ENCODE data around the gene FRRS1.

Gene FRRS1

DNA sequence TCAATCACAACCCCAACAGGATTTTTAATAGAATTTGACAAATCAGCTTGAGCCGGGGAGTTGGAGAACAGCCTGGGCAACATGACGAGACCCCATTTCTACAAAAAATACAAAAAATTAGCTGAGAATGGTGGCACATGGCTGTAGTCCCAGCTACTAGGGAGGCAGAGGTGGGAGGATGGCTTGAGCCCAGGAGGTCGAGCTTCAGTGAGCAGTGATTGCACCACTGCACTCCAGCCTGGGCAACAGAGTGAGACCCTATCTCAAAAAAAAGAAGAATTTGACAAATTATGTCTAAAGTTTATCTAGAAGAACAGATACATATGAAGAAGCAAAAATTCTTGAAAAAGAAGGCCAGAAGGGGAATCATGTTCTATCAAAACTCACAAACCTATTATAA lies 43.2 kb downstream of the FRRS1 start:
- POLR2A ChIA-PET = no interaction called here
- no peak overlapping the region for H3K27ac ChIP-seq (ENCODE audit: insufficient read depth in 1 of 2, low read depth in 1 of 2, low read length in 2 of 2, poor library complexity in 1 of 2, severe bottlenecking in 2 of 2)
- H3K27me3 ChIP-seq (replicated peaks in 2 of 5; ENCODE audit: control insufficient read depth in 4 of 5, insufficient read depth in 5 of 5, low read length in 4 of 5) = no peaks in the 10 kb centered on the region
- no peaks in the 10 kb centered on the region for H3K9me3 ChIP-seq (ENCODE audit: control extremely low read depth in 1 of 5, control insufficient read depth in 4 of 5, insufficient read depth in 2 of 5, low read depth in 1 of 5, low read length in 4 of 5)
- no peaks in the 10 kb centered on the region for H3K36me3 ChIP-seq (ENCODE audit: control insufficient read depth in 4 of 4, insufficient read depth in 4 of 4, low read length in 3 of 4)
- DNase-seq = no peak
- H3K4me3 ChIP-seq (ENCODE audit: control insufficient read depth in 1 of 7, extremely low read depth in 1 of 7, insufficient read depth in 4 of 7, low read depth in 2 of 7, low read length in 6 of 7) = no peak overlapping the region
- CTCF ChIA-PET = no interaction called here
- H3K4me1 ChIP-seq (ENCODE audit: control extremely low read depth in 1 of 4, control insufficient read depth in 4 of 4, insufficient read depth in 4 of 4, low read length in 3 of 4) = peaks cover 0 to 8% (median 0%) of the 10 kb centered on the region in 4 experiments
- WGBS (ENCODE audit: insufficient coverage) = 100% methylated on average over 1 of the region's 3 CpGs

DNA sequence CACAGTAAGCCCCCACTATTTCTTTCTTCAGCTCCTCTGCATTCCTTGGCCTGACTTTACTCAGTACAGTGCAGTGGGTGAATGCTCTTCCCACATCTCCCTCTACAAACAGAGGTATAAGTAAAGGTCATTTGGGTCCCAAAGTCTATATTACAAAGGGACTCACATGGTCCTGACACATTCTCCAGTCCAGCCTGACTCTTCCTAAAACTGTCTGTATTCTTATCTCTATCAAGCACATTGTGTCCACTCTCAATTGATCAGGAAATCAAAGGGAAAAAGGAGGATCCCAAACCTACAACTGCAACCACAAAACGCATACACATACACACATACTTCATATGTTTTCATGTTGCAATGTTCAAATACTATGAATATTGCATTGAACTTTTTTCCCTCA lies 49.4 kb downstream of the FRRS1 start:
- ChIA-PET CTCF (interaction anchor here (1.3 to 2.3 kb wide), 2 partner anchors 10 to 15 kb away, joined by 7 to 8 read pairs; no protein-coding TSS in a partner anchor), POLR2A (no interaction called here)
- H3K9me3 ChIP-seq (ENCODE audit: control extremely low read depth in 1 of 5, control insufficient read depth in 4 of 5, insufficient read depth in 2 of 5, low read depth in 1 of 5, low read length in 4 of 5) = no peaks in the 10 kb centered on the region
- H3K4me3 ChIP-seq (ENCODE audit: control insufficient read depth in 1 of 7, extremely low read depth in 1 of 7, insufficient read depth in 4 of 7, low read depth in 2 of 7, low read length in 6 of 7) = no peak overlapping the region
- DNase-seq = no peak
- no CpG with 5 or more reads among the region's 1 CpG for WGBS (ENCODE audit: insufficient coverage)
- H3K4me1 ChIP-seq (ENCODE audit: control extremely low read depth in 1 of 4, control insufficient read depth in 4 of 4, insufficient read depth in 4 of 4, low read length in 3 of 4) = no peaks in the 10 kb centered on the region
- H3K27ac ChIP-seq (ENCODE audit: insufficient read depth in 1 of 2, low read depth in 1 of 2, low read length in 2 of 2, poor library complexity in 1 of 2, severe bottlenecking in 2 of 2) = no peak overlapping the region
- H3K27me3 ChIP-seq (replicated peaks in 2 of 5; ENCODE audit: control insufficient read depth in 4 of 5, insufficient read depth in 5 of 5, low read length in 4 of 5) = no peaks in the 10 kb centered on the region
- H3K36me3 ChIP-seq (ENCODE audit: control insufficient read depth in 4 of 4, insufficient read depth in 4 of 4, low read length in 3 of 4) = peaks cover 0 to 7% (median 0%) of the 10 kb centered on the region in 4 experiments

DNA sequence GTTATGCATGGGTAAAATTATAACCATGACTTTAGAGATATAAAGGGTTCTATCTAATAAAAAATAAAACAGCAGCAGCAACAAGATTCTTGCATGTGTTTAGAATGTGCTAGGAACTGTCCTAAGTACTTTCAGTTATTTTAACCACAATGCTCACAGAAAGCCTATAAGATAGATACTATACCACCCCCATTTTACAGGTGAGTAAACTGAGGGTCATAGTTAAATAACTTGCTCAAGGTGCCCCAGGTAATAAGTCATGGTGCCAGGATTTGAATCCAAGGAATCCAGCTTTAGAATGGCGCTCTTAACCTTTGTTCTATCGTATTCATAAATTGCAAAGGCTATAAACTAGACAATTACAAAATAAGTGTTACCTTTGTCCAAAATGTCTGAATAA lies 53.4 kb downstream of the FRRS1 start:
- Histone ChIP-seq H3K27me3 (replicated peaks in 2 of 5; ENCODE audit: control insufficient read depth in 4 of 5, insufficient read depth in 5 of 5, low read length in 4 of 5) (no peaks in the 10 kb centered on the region), H3K4me3 (ENCODE audit: control insufficient read depth in 1 of 7, extremely low read depth in 1 of 7, insufficient read depth in 4 of 7, low read depth in 2 of 7, low read length in 6 of 7) (no peak overlapping the region), H3K9me3 (ENCODE audit: control extremely low read depth in 1 of 5, control insufficient read depth in 4 of 5, insufficient read depth in 2 of 5, low read depth in 1 of 5, low read length in 4 of 5) (no peaks in the 10 kb centered on the region), H3K4me1 (ENCODE audit: control extremely low read depth in 1 of 4, control insufficient read depth in 4 of 4, insufficient read depth in 4 of 4, low read length in 3 of 4) (no peaks in the 10 kb centered on the region), H3K36me3 (ENCODE audit: control insufficient read depth in 4 of 4, insufficient read depth in 4 of 4, low read length in 3 of 4) (peaks cover 0 to 24% (median 2%) of the 10 kb centered on the region in 4 experiments), H3K27ac (ENCODE audit: insufficient read depth in 1 of 2, low read depth in 1 of 2, low read length in 2 of 2, poor library complexity in 1 of 2, severe bottlenecking in 2 of 2) (no peak overlapping the region)
- DNase-seq = no peak
- POLR2A ChIA-PET = no interaction called here
- CTCF ChIA-PET = no interaction called here
- WGBS (ENCODE audit: insufficient coverage) = no CpG with 5 or more reads among the region's 2 CpGs

DNA sequence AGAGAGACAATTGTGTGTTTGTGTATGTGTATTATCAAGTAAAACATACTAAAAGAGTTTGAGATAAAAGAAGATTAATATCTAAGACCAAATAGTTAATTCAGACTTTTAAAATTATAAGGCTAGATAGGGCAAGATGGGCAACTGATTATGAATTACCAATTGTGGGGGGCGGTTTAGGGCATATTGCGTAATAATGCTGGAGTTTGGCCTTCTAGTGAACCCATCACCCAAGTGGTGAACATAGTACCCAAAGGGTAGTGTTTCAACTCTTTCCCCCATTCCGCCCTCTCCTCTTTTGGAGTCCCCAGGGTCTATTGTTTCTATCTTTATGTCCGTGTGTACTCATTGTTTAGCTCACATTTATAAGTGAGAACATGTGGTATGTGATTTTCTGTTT lies 55.4 kb downstream of the FRRS1 start:
- peaks cover 0 to 19% (median 2%) of the 10 kb centered on the region in 4 experiments for H3K36me3 ChIP-seq (ENCODE audit: control insufficient read depth in 4 of 4, insufficient read depth in 4 of 4, low read length in 3 of 4)

DNA sequence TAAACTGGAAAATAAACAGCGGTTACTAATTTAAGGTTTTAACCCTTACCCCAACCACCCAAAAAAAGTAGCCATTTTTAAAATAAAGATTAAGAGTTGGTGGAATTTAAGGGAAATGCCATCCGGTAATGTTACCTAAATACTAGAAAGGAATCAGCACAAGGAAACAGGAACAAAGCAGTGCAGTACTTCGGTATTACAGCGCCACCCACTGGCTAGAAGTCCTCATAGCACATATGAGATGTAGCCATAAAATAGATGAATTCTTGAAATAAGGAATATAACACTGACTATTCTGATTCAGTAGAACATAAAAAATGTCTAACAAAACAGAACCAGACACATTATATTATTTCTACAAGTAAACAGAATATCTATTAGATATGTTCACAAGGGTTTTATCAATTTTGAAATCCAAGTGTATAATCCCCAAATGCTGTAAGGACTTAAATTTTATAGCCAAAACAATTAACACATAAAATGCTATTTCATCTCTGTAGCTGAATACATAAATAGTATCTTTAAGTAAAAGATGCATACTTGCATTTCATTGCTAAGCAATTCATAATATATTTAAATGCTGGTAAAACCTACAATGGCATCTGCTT lies 58.8 kb downstream of the FRRS1 start:
- DNase-seq = peak; percentile 54 to 78 (median 72)
- no CpG with 5 or more reads among the region's 4 CpGs for WGBS (ENCODE audit: insufficient coverage)
- no peak overlapping the region for H3K4me3 ChIP-seq (ENCODE audit: control insufficient read depth in 1 of 7, extremely low read depth in 1 of 7, insufficient read depth in 4 of 7, low read depth in 2 of 7, low read length in 6 of 7)
- H3K27ac ChIP-seq (ENCODE audit: insufficient read depth in 1 of 2, low read depth in 1 of 2, low read length in 2 of 2, poor library complexity in 1 of 2, severe bottlenecking in 2 of 2) = no peak overlapping the region
- H3K4me1 ChIP-seq (ENCODE audit: control extremely low read depth in 1 of 4, control insufficient read depth in 4 of 4, insufficient read depth in 4 of 4, low read length in 3 of 4) = no peaks in the 10 kb centered on the region
- H3K27me3 ChIP-seq (replicated peaks in 2 of 5; ENCODE audit: control insufficient read depth in 4 of 5, insufficient read depth in 5 of 5, low read length in 4 of 5) = no peaks in the 10 kb centered on the region
- peaks cover 0 to 17% (median 2%) of the 10 kb centered on the region in 4 experiments for H3K36me3 ChIP-seq (ENCODE audit: control insufficient read depth in 4 of 4, insufficient read depth in 4 of 4, low read length in 3 of 4)
- POLR2A ChIA-PET = no interaction called here
- no peaks in the 10 kb centered on the region for H3K9me3 ChIP-seq (ENCODE audit: control extremely low read depth in 1 of 5, control insufficient read depth in 4 of 5, insufficient read depth in 2 of 5, low read depth in 1 of 5, low read length in 4 of 5)
- CTCF ChIA-PET = interaction anchor here (0.9 to 1.4 kb wide), 4 partner anchors 10 to 959 kb away, joined by 3 to 7 read pairs (median 4); no protein-coding TSS in a partner anchor

More for the DNA sequence above, 55.4 kb downstream of the FRRS1 start:
- WGBS (ENCODE audit: insufficient coverage) = 100% methylated on average over 1 of the region's 4 CpGs
- no peak for DNase-seq
- POLR2A ChIA-PET = no interaction called here
- no peaks in the 10 kb centered on the region for H3K9me3 ChIP-seq (ENCODE audit: control extremely low read depth in 1 of 5, control insufficient read depth in 4 of 5, insufficient read depth in 2 of 5, low read depth in 1 of 5, low read length in 4 of 5)
- no peaks in the 10 kb centered on the region for H3K27me3 ChIP-seq (replicated peaks in 2 of 5; ENCODE audit: control insufficient read depth in 4 of 5, insufficient read depth in 5 of 5, low read length in 4 of 5)
- no peaks in the 10 kb centered on the region for H3K4me1 ChIP-seq (ENCODE audit: control extremely low read depth in 1 of 4, control insufficient read depth in 4 of 4, insufficient read depth in 4 of 4, low read length in 3 of 4)
- no peak overlapping the region for H3K27ac ChIP-seq (ENCODE audit: insufficient read depth in 1 of 2, low read depth in 1 of 2, low read length in 2 of 2, poor library complexity in 1 of 2, severe bottlenecking in 2 of 2)
- no peak overlapping the region for H3K4me3 ChIP-seq (ENCODE audit: control insufficient read depth in 1 of 7, extremely low read depth in 1 of 7, insufficient read depth in 4 of 7, low read depth in 2 of 7, low read length in 6 of 7)
- CTCF ChIA-PET = interaction anchor here (1.0 to 1.5 kb wide), 2 partner anchors 13 to 15 kb away, joined by 3 read pairs; no protein-coding TSS in a partner anchor

DNA sequence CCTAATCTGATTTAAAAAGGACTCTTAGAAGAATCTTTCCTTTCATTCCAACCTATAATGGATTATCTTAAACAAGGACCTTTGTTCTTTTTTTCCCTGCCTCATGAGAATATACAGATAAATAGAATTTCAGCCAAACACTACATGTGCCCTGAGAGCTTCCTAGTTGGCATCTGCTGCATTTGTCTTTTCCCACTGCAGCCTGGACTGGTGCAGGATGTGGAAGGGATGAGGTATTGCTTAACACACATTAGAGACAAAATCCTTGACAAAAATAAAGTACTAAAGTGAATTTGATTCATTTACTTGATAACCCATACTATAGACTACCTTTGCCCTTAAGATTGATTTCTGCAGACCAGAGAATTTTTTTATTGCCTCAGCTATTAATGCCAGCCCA lies 61.0 kb downstream of the FRRS1 start:
- Histone ChIP-seq H3K27me3 (replicated peaks in 2 of 5; ENCODE audit: control insufficient read depth in 4 of 5, insufficient read depth in 5 of 5, low read length in 4 of 5) (no peaks in the 10 kb centered on the region), H3K9me3 (ENCODE audit: control extremely low read depth in 1 of 5, control insufficient read depth in 4 of 5, insufficient read depth in 2 of 5, low read depth in 1 of 5, low read length in 4 of 5) (peaks cover 0 to 1% (median 0%) of the 10 kb centered on the region in 5 experiments), H3K27ac (ENCODE audit: insufficient read depth in 1 of 2, low read depth in 1 of 2, low read length in 2 of 2, poor library complexity in 1 of 2, severe bottlenecking in 2 of 2) (no peak overlapping the region), H3K4me1 (ENCODE audit: control extremely low read depth in 1 of 4, control insufficient read depth in 4 of 4, insufficient read depth in 4 of 4, low read length in 3 of 4) (no peaks in the 10 kb centered on the region), H3K4me3 (ENCODE audit: control insufficient read depth in 1 of 7, extremely low read depth in 1 of 7, insufficient read depth in 4 of 7, low read depth in 2 of 7, low read length in 6 of 7) (no peak overlapping the region), H3K36me3 (ENCODE audit: control insufficient read depth in 4 of 4, insufficient read depth in 4 of 4, low read length in 3 of 4) (peaks cover 0 to 8% (median 0%) of the 10 kb centered on the region in 4 experiments)
- CTCF ChIA-PET = interaction anchor here (1.3 to 1.9 kb wide), 3 partner anchors 10 to 956 kb away, joined by 3 to 5 read pairs (median 3); no protein-coding TSS in a partner anchor
- POLR2A ChIA-PET = no interaction called here
- no peak for DNase-seq

DNA sequence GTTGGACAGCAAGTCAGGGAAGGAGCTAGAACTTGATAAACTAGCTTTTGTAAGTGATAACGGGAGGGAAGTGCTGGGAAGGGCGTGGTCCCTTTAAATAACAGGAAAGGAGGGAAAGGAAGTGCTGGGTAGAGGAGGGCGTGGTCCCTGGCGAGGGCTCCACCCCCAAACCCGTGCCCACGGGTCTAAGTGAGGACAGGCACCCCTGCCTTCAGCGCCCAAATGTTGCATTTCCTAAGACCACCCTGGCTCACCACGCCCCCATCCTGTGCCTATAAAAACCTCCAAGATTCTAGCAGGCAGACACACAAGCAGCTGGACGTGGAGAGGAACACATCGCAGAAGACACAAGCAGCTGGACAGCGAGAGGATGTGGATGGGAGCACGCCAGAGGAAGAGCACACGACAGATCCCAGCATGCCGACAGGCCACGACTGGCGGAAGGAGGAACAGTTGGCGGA lies 62.0 kb downstream of the FRRS1 start:
- DNase-seq = no peak
- peaks cover 0 to 4% (median 0%) of the 10 kb centered on the region in 4 experiments for H3K36me3 ChIP-seq (ENCODE audit: control insufficient read depth in 4 of 4, insufficient read depth in 4 of 4, low read length in 3 of 4)
- ChIA-PET CTCF (interaction anchor here (0.8 to 1.9 kb wide), 3 partner anchors 17 to 955 kb away, joined by 3 to 5 read pairs (median 3); no protein-coding TSS in a partner anchor), POLR2A (no interaction called here)
- peaks cover 0 to 1% (median 0%) of the 10 kb centered on the region in 5 experiments for H3K9me3 ChIP-seq (ENCODE audit: control extremely low read depth in 1 of 5, control insufficient read depth in 4 of 5, insufficient read depth in 2 of 5, low read depth in 1 of 5, low read length in 4 of 5)
- no peak overlapping the region for H3K4me3 ChIP-seq (ENCODE audit: control insufficient read depth in 1 of 7, extremely low read depth in 1 of 7, insufficient read depth in 4 of 7, low read depth in 2 of 7, low read length in 6 of 7)
- no peaks in the 10 kb centered on the region for H3K27me3 ChIP-seq (replicated peaks in 2 of 5; ENCODE audit: control insufficient read depth in 4 of 5, insufficient read depth in 5 of 5, low read length in 4 of 5)
- H3K4me1 ChIP-seq (ENCODE audit: control extremely low read depth in 1 of 4, control insufficient read depth in 4 of 4, insufficient read depth in 4 of 4, low read length in 3 of 4) = no peaks in the 10 kb centered on the region
- 89% methylated on average over 15 of the region's 17 CpGs for WGBS (ENCODE audit: insufficient coverage)
- no peak overlapping the region for H3K27ac ChIP-seq (ENCODE audit: insufficient read depth in 1 of 2, low read depth in 1 of 2, low read length in 2 of 2, poor library complexity in 1 of 2, severe bottlenecking in 2 of 2)
